ENCODE measurements around the gene ARCN1.

GRCh38 chr11:118529584-118530175, 42.5 kb upstream of the ARCN1 start:
- no peak for TF ChIP-seq POLR2AphosphoS5 (IDR thresholded peaks at IDR 0.05; ENCODE audit: low read depth)
- TF ChIP-seq CTCF (IDR thresholded peaks at IDR 0.05; ENCODE audit: insufficient read depth, low read length) = no peak
- TF ChIP-seq REST (IDR thresholded peaks at IDR 0.05; ENCODE audit: insufficient replicate concordance, low read depth) = no peak
- no peak for TF ChIP-seq SPI1 (IDR thresholded peaks at IDR 0.05; ENCODE audit: borderline replicate concordance, low read depth)

All from HL-60 (cell line).